22Rv1 (cell line): ENCODE data around the gene TOP2B.

Experiments
- CTCF ChIP-seq: fragments of 450-650 bp; IDR thresholded peaks from 2 replicates; pipeline ENCODE4 v1.5.1; 2017; ENCODE audit warnings: mild to moderate bottlenecking
- ZFX ChIP-seq: fragments of 450-650 bp; IDR thresholded peaks from 2 replicates; pipeline ENCODE4 v1.6.1; 2017; ENCODE audit warnings: antibody characterized with exemption, borderline replicate concordance

GRCh38 chr3:25693238-25693637 lies 28.5 kb upstream of the TOP2B start:
- TF ChIP-seq CTCF (no peak), ZFX (no peak)
